Keratinocyte (primary cell): ENCODE results near the gene SLIT3. TPM values are rescaled to one million over a fixed set of nuclear protein-coding genes. Genes with fewer than 3 reads are reported as not detected.

Source experiments
- DNase-seq: peaks from one replicate; pipeline ENCODE4 v3.0.0-alpha.2; 2011; ENCODE audit warnings: low read depth, missing footprints, low spot score
- FAIRE-seq: peaks from 2 replicates; lab custom pipeline; 2011; peaks lifted over from hg19 to GRCh38; lab: Jason Lieb, UNC
- H2AFZ ChIP-seq: 2 replicates; pipeline ENCODE4 v1.6.0; 2012; ENCODE audit warnings: low read length, control low read depth, inconsistent platforms; ENCODE audit not compliant: control insufficient read depth
- H3K27ac ChIP-seq: 2 replicates; pipeline ENCODE4 v1.5.1; 2011; ENCODE audit warnings: low read length; ENCODE audit not compliant: control insufficient read depth, insufficient read depth
- H3K27me3 ChIP-seq: 3 replicates; pipeline ENCODE4 v1.6.0; 2011; ENCODE audit warnings: low read length; ENCODE audit not compliant: control insufficient read depth, insufficient read depth; ENCODE audit errors: extremely low read depth
- H3K36me3 ChIP-seq, 2 experiments: 2 replicates in 1 of 2; 3 replicates in 1 of 2; pipeline ENCODE4 v1.5.1; 2011; ENCODE audit warnings: low read length in 2 of 2, mild to moderate bottlenecking in 1 of 2; ENCODE audit not compliant: control insufficient read depth in 2 of 2, insufficient read depth in 2 of 2; ENCODE audit errors: extremely low read depth in 1 of 2
- H3K4me1 ChIP-seq: 3 replicates; pipeline ENCODE4 v1.5.1; 2011; ENCODE audit warnings: low read length; ENCODE audit not compliant: control insufficient read depth, insufficient read depth; ENCODE audit errors: extremely low read depth
- H3K4me2 ChIP-seq: 3 replicates; pipeline ENCODE4 v1.6.0; 2011; ENCODE audit warnings: low read depth, low read length; ENCODE audit not compliant: control insufficient read depth, insufficient read depth; ENCODE audit errors: extremely low read depth
- H3K4me3 ChIP-seq, 3 experiments: fragments of 200-600 bp in 1 of 3; sonication (generic) in 1 of 3; 2 replicates in 2 of 3; 3 replicates in 1 of 3; pipeline ENCODE4 v1.5.1; 2011 to 2016; ENCODE audit warnings: low read length in 3 of 3, mild to moderate bottlenecking in 3 of 3, control low read depth in 2 of 3, inconsistent platforms in 1 of 3, low read depth in 1 of 3, mixed read lengths in 1 of 3, mixed run types in 1 of 3, moderate library complexity in 1 of 3; ENCODE audit not compliant: control insufficient read depth in 2 of 3, insufficient read depth in 2 of 3; ENCODE audit errors: extremely low read depth in 1 of 3
- H3K79me2 ChIP-seq: 2 replicates; pipeline ENCODE4 v1.6.0; 2012; ENCODE audit warnings: low read length; ENCODE audit not compliant: control insufficient read depth, insufficient read depth
- H3K9ac ChIP-seq: 3 replicates; pipeline ENCODE4 v1.6.0; 2011; ENCODE audit warnings: low read length; ENCODE audit not compliant: control insufficient read depth, insufficient read depth; ENCODE audit errors: extremely low read depth
- H3K9me1 ChIP-seq: 3 replicates; pipeline ENCODE4 v1.6.0; 2011; ENCODE audit warnings: low read length; ENCODE audit not compliant: control insufficient read depth, insufficient read depth; ENCODE audit errors: extremely low read depth
- H3K9me3 ChIP-seq: 2 replicates; pipeline ENCODE4 v1.5.1; 2012; ENCODE audit warnings: low read depth, low read length; ENCODE audit not compliant: control insufficient read depth
- H4K20me1 ChIP-seq: 3 replicates; pipeline ENCODE4 v1.6.0; 2011; ENCODE audit warnings: low read length; ENCODE audit not compliant: control insufficient read depth, insufficient read depth; ENCODE audit errors: extremely low read depth
- EZH2 ChIP-seq: IDR thresholded peaks from one replicate; pipeline ENCODE4 v1.6.1; 2012; ENCODE audit warnings: inconsistent platforms, mild to moderate bottlenecking, low read length, moderate library complexity
- dilution Hi-C: fragments of 300-500 bp; cut with MboI; formaldehyde crosslinking; loops from one replicate; pipeline ENCODE4 v1.7.0; 2020; ENCODE audit warnings: low sequenced_read_pairs; ENCODE audit not compliant: extremely low pct_ligation_motif_present
- polyA plus RNA-seq, 5 experiments: library from polyadenylated mRNA; depleted of rRNA in 3 of 5; stranded (reverse) in 3 of 5; stranded (forward) in 1 of 5; unstranded in 1 of 5; fragments of >200 nt; gene quantifications; 1 replicate in 1 of 5; 2 replicates in 3 of 5; 3 replicates in 1 of 5; pipeline versions ENCODE4 v1.2.1 to v1.2.3, GENCODE V29; 2011 to 2012; ENCODE audit warnings: missing spikeins in 2 of 5, low read depth in 1 of 5, low replicate concordance in 1 of 5
- TF ChIP-seq, protein P1 (sequence below), 3 experiments: IDR thresholded peaks in 1 of 3; conservative IDR thresholded peaks in 1 of 3; optimal IDR thresholded peaks in 1 of 3; 2 replicates in 2 of 3; 3 replicates in 1 of 3; pipeline versions ENCODE3 to v1.5.1; 2011; ENCODE audit warnings: low read length in 3 of 3, mild to moderate bottlenecking in 3 of 3, moderate library complexity in 2 of 3, control low read depth in 1 of 3, inconsistent platforms in 1 of 3; ENCODE audit not compliant: insufficient read depth in 2 of 3; ENCODE audit errors: extremely low read depth in 1 of 3

SLIT3 gene
- polyA plus RNA-seq, 1 donor (not counting 4 experiments of a cell fraction or from before 2014, with no cell fraction given): 2.4 TPM

GRCh38 chr5:169226895-169227294 is 74.0 kb downstream of the SLIT3 start:
- dilution Hi-C loops: no loop called here
- no peak for FAIRE-seq
- H3K4me2 ChIP-seq: no peak overlapping the region
- H3K9ac ChIP-seq: no peak overlapping the region
- H3K79me2 ChIP-seq: no peaks in the 10 kb centered on the region
- H2AFZ ChIP-seq: no peak overlapping the region
- no peaks in the 10 kb centered on the region for H3K36me3 ChIP-seq
- H4K20me1 ChIP-seq: no peaks in the 10 kb centered on the region
- no peak overlapping the region for H3K27ac ChIP-seq
- no peaks in the 10 kb centered on the region for H3K9me1 ChIP-seq
- no peaks in the 10 kb centered on the region for H3K4me1 ChIP-seq
- TF ChIP-seq EZH2: no peak
- TF ChIP-seq, protein P1, sequence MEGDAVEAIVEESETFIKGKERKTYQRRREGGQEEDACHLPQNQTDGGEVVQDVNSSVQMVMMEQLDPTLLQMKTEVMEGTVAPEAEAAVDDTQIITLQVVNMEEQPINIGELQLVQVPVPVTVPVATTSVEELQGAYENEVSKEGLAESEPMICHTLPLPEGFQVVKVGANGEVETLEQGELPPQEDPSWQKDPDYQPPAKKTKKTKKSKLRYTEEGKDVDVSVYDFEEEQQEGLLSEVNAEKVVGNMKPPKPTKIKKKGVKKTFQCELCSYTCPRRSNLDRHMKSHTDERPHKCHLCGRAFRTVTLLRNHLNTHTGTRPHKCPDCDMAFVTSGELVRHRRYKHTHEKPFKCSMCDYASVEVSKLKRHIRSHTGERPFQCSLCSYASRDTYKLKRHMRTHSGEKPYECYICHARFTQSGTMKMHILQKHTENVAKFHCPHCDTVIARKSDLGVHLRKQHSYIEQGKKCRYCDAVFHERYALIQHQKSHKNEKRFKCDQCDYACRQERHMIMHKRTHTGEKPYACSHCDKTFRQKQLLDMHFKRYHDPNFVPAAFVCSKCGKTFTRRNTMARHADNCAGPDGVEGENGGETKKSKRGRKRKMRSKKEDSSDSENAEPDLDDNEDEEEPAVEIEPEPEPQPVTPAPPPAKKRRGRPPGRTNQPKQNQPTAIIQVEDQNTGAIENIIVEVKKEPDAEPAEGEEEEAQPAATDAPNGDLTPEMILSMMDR (optimal IDR thresholded peaks at IDR 0.05 in 1 of 3, IDR thresholded peaks at IDR 0.05 in 1 of 3, conservative IDR thresholded peaks at IDR 0.05 in 1 of 3; ENCODE audit: extremely low read depth in 1 of 3, insufficient read depth in 2 of 3, low read length in 3 of 3): no peak
- no peaks in the 10 kb centered on the region for H3K9me3 ChIP-seq
- DNase-seq: no peak
- H3K4me3 ChIP-seq: no peak overlapping the region
- no peaks in the 10 kb centered on the region for H3K27me3 ChIP-seq

GRCh38 chr5:169225830-169226356 is 75.0 kb downstream of the SLIT3 start:
- Histone ChIP-seq H4K20me1 (no peaks in the 10 kb centered on the region), H3K4me3 (no peak overlapping the region), H3K36me3 (no peaks in the 10 kb centered on the region), H3K79me2 (no peaks in the 10 kb centered on the region), H3K9me3 (no peaks in the 10 kb centered on the region), H3K27ac (no peak overlapping the region), H3K4me2 (no peak overlapping the region), H2AFZ (no peak overlapping the region), H3K4me1 (no peaks in the 10 kb centered on the region), H3K9ac (no peak overlapping the region), H3K9me1 (no peaks in the 10 kb centered on the region), H3K27me3 (no peaks in the 10 kb centered on the region)
- TF ChIP-seq, protein P1 (optimal IDR thresholded peaks at IDR 0.05 in 1 of 3, IDR thresholded peaks at IDR 0.05 in 1 of 3, conservative IDR thresholded peaks at IDR 0.05 in 1 of 3; ENCODE audit: extremely low read depth in 1 of 3, insufficient read depth in 2 of 3, low read length in 3 of 3): no peak
- TF ChIP-seq EZH2: no peak
- FAIRE-seq: no peak
- no peak for DNase-seq
- dilution Hi-C loops: no loop called here
